GM18502 (cell line): ENCODE results near the gene CCT3.
"Not testable (repeated sequence)": the region's sequence is repeated elsewhere in the genome, so short reads cannot be mapped to it uniquely, and the experiment has no call there.

Experiments
- ATAC-seq: cut with Tn5 transposase; IDR thresholded peaks from one replicate; pipeline ENCODE4 v1.9.1; 2021; ENCODE audit warnings: mild to moderate bottlenecking; ENCODE audit not compliant: unreplicated experiment, poor library complexity

The CCT3 gene

DNA sequence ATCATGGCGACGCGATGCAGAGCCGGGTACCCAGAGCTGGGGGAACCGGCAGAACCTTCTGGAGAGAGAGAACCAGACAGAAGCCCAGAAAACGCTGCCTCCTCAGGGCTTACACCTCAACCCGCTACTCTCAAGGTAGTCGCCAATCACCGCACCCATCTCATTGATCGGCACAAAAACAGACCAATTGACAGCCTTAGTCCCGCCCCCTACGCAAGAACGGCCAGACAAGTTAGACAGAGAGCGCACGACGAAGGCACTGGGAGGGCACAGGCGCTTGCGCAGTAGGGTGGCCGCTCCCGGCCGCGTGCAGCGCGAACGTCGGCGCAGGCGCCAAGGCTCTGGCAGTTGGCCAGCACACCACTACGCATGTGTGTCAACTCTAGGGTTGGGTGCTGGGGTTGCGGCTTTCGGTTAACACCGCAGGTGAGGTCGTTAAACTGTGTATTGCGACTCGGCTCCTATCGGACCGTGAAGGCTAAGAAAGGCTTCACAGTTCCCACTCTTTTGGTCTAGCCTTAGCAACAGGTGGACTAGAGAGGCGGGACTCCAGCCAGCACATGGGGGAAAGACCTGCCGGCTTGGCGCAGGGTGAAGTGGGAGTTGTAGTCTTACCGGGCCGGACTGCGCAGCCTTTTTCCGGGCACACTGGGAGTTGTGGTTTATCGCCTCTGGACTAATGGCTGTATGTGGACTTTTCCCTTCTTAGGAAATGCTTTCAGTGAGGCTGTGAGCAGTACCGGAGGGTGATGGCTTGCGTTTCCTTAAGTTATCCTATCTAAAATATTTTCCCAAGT is at the start of gene CCT3, which contains the start of gene TSACC:
CCT3 (minus strand) TSS at position 113 of the 797 bp plus-strand sequence; CDS start at position 5, 108 bp downstream.
TSACC (plus strand) TSS at position 347 of the 797 bp plus-strand sequence. CDS start 1,232 bp downstream, outside the sequence.
- ATAC-seq: peak; percentile 92

DNA sequence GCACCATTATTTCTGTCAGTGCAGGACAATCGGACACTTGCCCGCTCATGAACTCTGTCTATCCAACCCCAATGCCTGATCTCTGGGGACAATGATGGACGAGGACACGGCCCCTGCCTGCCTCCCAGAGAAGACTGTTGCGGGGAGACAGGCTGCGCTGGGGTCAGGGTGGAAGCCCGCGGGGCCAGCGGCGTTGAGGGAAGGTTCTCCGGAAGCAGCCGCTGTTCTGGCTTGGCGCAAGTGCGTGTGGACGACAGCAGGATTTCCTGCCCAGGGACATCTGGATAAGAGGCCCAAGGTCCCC is 49.7 kb upstream of the CCT3 start:
- no peak for ATAC-seq

DNA sequence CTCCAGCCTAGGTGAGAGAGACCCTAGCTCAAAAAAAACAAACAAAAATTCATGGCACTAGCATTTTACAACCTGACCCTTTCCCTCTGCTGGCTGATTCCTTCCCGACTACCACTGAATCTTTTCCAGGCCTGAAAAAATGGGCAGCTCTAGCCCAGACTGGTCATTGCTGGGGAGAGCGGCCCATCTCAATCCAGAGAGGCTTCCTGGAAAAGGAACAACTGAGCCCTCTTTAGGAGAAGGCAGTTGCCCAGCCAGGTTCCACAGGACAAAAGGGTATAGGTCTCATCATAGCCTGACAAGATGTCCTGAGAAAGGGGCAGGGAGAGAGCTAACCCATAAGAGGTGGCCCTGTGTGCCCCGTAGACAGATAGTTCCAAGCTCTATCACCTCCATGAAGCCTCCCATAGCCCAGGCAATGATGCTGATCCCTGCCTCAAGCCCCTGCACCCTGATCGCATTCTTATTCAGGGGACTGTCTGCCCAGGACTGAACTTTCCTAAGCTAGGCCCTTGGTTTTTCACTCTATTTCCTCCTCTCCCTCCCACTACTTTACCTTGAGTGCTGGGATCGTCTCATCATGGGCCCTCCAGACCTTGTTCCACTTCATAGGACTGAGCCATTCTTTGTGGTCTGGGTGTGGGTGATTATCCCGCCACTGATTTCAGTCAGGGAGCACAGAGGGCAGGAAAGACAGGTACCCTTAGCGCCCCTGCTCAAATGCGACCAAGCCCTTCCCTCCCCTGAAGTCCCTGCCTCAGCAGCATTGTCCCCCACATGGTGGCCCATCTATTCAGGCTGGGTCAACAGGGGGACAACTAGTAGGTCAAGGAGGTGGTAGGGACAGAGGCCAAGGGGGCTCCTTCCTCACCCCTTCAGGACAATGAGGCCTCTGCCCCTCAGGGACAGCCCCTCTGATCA is 49.1 kb upstream of the CCT3 start:
- ATAC-seq: no peak

DNA sequence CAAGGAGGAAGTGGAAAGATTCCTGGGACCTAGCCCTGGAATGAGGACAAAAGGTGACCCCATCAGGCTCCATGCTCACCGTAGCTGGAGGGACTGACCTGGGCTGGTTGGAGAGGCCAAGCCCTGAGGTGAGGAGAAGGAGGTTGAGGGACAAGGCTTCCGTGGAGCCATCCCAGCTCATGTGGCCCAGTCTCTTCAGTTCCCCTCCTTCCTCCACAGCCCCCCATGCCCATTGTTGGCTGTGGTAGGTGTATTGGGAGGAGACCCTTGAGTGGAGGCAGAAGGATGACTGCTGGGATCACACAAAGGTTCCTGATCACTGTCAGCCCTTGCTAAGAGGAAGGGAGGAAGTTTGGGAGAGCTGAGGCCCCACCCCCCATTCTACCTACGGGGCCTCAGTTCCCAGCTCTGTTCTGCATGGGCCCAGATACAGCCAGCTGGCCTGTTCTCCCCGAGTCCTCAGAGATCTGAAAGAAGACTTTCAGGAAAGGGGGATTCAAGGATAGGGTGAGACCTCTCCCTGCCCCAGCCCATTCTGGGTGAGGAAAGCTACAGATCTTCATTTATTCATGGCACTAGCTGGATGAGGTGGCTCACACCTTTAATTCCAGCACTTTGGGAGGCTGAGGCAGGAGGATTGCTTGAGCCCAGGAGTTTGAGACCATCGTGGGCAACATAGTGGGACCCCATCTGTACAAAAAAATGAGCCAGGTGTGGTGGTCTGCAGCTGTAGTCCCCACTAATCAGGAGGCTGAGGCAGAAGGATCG is 48.2 kb upstream of the CCT3 start:
- ATAC-seq: no peak

DNA sequence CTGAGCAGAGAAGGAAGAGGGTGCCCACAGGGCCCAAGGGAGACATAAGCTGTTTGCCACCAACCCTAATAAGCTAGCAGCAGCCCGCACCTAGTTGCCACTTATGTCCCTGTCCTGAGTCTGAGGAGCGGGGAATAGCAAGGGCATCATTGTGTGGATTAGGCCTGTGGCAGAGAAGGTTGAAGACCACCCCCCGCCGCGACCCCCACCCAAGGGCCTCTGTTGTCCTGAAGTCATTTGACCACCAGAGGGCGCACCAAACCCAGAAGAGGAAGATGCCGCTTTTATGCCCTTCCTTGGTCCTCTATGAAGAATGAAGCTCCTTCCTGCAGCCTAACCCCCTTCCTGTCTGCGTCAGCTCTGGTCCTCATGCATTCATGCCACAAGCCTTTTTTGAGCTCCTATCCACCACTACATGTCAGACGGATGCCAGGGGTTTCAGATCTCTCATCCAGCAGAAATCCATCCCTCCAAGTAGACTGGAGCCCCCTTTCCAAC is 47.5 kb upstream of the CCT3 start:
- no peak for ATAC-seq

DNA sequence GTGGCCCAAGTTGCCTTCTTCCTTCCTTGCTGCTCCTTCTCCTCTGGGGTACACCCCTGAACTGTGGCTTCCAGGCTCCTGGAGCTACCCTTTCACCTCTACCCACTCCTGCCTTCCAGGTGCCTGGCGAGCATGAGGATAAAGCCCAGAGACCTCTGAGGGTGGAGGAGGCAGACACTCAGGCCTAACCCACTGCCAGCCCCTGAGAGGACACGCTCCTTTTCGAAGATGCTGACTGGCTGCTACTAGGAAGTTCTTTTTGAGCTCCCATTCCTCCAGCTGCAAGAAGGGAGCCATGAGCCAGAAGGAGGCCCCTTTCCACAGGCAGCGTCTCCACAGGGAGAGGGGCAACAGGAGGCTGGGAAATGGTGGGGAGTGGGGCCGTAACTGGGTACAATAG is 46.6 kb upstream of the CCT3 start:
- ATAC-seq: no peak

DNA sequence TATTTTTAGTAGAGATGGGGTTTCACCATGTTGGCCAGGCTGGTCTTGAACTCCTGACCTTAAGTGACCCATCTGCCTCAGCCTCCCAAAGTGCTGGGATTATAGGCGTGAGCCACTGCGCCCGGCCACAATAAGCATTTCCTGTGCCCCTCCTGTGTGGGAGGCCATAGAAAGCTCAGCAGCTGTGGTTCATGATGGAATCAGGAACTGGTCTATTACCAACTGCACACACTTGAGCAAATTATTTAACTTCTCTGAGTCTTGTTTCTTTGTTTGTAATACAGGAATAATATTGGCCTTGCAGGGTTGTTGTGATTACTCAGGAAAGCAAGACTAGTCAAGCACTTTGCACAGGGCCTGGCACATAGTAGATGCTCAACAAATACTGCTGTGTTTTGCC is 45.9 kb upstream of the CCT3 start:
- ATAC-seq: no peak

DNA sequence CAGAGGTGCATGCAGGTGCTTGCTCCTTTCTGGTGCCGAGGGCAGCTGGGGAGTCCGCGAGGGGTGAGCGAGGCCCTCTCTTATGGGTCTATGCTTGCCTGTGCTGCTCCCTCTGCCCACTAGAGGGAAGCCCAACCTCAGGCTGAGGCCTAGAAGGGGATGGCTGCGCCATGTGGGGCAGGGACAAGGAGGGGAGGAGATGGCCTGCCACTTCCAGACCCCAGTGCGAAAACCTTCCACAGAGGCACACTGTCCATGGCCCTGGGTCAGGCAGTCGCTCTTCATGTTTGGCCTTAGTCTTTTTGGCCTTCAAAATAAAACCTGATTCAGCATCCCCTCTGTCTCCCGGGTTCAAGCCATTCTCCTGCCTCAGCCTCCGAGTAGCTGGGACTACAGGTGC is 44.9 kb upstream of the CCT3 start:
- no peak for ATAC-seq

DNA sequence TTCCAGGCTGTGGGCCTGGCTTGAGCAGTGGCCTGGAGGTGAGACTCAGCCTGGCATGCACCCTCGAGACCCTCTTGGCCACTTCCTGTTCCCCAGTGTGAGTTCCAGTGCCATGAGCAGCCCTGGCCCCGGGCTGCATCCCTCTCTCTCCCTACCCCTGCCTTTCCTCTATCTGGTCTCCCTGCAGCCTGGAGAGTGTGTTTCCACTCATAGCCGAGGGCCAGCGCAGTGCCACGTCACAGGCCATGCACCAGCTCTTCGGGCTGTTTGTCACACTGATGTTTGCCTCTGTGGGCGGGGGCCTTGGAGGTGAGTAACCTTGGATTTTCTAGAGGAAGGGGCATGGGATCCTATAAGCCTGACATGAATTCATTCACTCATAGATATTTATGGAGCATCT is 44.5 kb upstream of the CCT3 start:
- ATAC-seq: no peak

DNA sequence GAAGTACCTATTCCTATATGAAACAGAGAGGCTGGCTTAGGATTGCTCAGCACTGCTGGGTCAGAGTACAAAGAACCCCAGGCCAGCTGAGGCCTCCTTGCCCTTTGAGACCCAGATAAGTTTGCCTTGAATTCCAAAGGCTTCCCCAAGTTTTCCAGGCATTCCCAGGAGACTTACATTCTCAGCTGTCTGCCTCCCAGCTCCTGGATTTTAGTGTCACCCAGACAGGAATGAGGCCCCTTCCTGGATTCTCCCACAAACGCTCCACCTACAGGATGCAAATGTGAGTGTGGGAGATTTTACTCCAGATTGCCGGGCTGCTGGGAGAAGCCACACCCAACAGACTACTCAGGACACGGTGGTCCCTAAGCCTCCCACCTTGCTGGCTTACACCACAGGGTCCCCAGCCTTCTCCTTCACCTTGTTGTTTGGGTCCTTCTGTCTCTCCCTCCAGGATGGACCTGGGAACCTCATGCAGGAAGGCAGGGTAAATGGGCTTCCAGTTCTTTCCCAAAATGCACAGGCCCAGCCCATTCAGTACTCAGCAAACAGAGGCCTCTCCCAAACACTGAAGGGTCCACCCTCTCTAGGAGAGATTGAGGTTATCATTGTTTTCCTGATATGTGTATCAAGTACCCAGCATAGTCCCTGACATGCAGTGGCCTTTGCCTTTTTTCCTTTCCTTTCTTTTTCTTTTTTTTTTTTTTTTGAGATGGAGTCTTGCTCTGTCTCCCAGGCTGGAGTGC is 41.5 kb upstream of the CCT3 start:
- no peak for ATAC-seq

DNA sequence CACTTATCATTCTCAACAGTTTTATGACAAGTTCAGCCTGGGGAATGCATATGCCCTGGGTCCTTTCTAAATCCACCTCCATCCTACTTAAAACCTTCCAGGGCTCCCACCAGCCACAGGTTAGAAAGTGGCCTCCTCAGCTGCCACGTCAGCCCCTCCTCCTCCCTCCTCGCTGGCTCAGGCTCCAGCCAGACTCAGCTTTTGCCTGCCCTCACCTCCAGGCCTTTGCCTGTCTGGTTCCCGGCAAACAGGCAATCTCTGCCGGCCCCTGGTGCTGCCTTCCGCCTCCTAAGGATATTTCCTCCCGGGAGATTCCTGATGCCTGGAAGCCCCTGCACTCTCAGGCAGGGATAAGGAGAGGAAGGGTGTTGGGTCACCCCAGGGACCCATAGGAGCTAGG is 40.5 kb upstream of the CCT3 start:
- no peak for ATAC-seq

DNA sequence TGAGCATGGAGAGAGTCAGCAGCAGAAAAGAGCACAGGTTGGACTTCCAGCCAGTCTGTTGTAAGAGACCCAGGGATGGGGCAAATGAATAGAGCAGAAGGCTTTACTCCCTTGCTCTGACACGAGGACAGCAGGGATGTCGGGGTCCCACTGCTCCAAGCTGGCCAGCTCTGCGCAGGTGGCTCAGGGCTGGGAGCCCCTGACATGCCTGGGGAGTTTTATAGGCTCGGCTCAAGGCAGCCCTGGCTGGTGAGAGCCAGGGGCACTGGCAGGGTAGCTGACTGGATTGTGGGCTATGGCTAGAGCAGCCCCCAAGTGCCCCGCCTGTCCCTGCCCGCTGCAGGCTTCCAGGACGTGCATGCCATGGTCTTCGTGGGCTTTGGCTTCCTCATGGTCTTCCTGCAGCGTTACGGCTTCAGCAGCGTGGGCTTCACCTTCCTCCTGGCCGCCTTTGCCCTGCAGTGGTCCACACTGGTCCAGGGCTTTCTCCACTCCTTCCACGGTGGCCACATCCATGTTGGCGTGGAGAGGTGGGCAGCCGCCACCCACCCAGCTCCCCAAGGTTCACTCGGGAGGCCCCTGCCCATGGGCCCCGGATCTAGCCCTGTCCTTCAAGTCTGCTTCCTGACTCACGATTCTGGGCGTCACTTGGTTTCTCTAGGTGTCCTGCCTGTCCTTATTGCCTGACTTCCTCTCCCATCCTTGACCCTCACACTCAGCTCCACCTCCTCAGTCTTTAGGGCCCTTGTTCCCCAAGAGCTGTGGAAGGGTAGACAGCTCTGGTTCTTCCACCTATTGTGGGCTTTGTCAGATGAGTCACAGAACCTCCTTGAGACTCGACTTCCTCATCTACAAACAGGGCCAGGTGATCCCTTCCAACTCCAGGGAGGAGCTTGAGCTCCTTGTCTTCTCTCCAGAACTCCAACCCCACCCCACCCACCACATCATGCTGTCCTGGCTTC is 39.1 kb upstream of the CCT3 start:
- ATAC-seq: no peak

DNA sequence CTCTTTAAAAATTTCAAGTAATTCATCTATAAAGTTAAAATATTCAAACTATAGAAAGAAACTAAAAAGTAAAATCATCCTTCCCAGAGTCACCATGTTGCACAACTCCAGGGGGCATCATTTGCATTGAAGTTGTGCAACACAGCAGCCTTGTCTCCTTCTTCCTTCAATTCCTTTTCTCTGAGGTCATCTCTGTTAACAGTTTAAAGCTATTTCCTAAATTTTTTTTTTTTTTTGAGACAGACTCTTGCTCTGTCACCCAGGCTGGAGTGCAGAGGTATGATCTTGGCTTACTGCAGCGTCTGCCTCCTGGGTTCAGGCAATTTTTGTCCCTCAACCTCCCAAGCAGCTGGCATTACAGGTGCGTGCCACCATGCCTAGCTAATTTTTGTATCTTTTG is 38.1 kb upstream of the CCT3 start:
- no peak for ATAC-seq

DNA sequence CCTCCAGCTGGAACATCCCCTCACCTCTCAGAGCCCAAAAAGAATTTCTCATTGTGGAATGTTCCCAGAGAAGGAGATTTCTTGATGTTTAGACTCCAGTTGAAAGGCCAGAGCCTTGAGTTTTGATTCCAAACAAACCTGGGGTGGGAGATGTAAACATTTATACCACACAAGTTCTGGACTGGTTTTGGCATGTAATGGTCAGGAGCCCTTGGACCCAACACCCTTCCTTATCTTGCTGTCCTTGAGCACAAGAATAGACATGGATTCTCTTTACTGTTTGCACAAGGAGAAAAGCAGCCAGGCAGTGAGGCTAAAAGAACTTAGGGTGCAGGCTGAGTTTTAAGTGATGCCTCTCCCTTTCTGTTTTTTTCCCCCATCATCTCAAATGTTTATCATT is 35.5 kb upstream of the CCT3 start:
- no peak for ATAC-seq

DNA sequence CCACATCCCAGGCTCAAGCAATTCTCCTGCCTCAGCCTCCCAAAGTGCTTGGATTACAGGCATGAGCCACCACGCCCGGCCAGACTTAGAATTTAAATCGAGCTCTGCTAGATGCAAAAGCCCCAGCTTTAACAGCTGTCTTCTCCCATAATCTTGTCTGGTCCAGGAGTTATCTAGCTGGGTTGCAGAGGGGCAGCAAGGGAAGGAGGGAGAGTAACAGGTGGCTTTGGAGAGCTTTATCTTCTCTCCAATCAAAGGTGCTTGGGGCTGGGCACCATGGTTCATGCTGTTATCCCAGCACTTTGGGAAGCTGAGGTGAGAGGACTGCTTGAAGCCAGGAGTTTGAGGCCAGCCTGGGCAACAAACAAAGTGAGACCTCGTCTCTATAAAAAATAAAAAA is 34.8 kb upstream of the CCT3 start:
- ATAC-seq: no peak

DNA sequence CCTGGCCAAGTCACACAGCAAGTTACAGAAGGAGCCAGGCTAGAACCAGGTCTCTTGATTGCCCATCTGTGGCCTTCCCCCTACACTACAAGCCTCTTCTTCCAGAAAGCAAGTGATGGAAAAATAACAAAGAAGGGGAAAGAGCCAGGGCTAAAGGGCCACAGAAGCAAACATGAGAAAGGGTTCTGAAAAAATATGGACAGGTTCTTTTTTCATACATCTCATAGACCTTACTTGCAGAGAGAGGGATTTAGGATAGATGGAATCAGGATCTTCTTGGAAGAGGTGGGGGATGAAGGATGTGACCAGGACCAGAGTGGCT is 34.1 kb upstream of the CCT3 start:
- no peak for ATAC-seq

DNA sequence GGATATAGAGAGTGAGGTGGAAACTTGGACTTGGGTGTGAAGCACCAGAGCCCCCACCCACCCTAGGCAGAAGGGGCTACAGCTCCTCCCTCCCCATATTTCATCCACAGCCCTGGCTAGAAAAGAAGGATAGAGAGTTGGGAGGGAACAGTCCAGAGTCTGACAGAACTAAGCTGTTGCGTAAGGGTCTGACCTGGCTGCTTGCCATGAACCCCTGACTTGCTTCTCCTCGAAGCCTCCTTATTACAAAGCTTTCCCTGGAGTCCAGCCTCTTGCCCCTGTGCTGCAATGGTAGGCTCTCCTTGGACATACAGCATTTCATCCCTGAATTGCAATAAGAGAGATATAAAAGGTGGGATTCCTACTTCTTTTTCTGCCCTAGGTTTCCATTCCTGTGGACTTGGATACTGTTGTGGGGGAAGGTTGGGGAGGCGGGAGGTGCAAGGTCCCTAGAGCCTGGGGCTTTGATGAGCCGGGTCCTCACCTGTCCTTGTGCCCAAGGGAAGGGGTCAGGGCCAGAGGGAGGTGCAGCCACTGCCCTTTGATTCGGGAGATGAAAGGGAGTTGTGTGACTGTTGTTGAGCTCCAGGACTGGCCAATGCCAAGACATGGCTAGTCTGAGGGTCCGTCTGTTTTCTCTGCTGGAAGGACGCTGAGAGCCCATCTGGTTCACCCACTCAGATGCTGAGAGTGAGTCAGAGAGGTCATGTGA is 33.6 kb upstream of the CCT3 start:
- no peak for ATAC-seq

DNA sequence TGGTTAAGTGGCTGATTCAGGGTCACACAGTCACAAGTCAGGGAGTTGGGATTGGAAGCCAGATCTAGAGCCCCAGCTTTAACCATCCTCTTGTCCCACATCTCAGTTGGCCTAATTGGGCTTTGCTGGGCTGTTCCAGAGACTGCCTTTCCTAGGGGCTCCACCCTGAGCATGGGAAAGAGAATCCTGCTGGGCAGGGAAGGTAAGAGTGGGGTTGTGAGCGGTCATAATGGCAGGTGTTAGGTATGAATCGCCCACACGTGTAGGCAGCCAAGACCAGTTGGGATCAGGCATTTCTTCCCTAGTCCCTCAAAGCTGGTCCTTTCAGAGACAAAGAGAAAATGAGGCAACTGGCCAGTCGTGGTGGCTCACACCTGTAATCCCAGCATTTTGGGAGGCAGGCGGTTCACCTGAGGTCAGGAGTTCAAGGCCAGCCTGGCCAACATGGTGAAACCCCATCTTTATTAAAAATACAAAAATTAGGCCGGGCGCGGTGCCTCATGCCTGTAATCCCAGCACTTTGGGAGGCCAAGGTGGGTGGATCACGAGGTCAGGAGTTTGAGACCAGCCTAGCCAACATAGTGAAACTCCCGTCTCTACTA is 31.7 kb upstream of the CCT3 start:
- not testable (repeated sequence) for ATAC-seq
